Measurements from ENCODE around the gene FAXC.

GRCh38 chr6:99324996-99325395, 24.5 kb downstream of the FAXC start:
- no peak for TF ChIP-seq CTCF (IDR thresholded peaks at IDR 0.05)
- TF ChIP-seq POLR2A (IDR thresholded peaks at IDR 0.05): no peak
